PC-3 (cell line): ENCODE data around the gene ABHD1.

Experiments used
- EZH2 ChIP-seq: fragments of 300-600 bp; sonication (generic); IDR thresholded peaks from one replicate; pipeline ENCODE4 v1.6.1; 2017; ENCODE audit warnings: antibody characterized with exemption, mild to moderate bottlenecking, low read length; ENCODE audit not compliant: unreplicated experiment
- EZH2phosphoT487 ChIP-seq: fragments of 300-600 bp; sonication (generic); IDR thresholded peaks from 2 replicates; pipeline ENCODE4 v1.6.1; 2018; ENCODE audit warnings: mild to moderate bottlenecking, antibody characterized with exemption, low read length, borderline replicate concordance
- TF ChIP-seq, protein P1 (sequence below): fragments of 300-600 bp; sonication (generic); conservative IDR thresholded peaks from 2 replicates; pipeline ENCODE4 v1.5.1; 2017; ENCODE audit warnings: antibody characterized with exemption, low read depth, mild to moderate bottlenecking, low read length

DNA sequence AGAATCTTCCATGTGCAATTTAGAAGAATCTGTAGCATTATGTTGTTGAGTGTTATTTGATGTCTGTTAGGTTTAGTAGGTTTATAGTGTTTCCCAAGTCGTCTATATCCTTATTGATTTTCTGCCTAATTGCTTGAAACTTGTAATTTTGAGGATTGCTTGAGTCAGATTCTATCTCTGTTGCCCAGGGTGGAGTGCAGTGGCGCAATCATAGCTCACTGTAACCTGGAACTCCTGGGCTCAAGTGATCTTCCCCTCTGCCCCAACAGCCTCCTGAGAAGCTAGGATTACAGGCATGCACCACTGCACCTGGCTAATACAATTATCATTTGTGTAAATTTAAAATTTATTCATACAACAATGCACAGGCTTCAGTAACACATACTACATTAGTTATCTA is 22.1 kb downstream of the ABHD1 start:
- TF ChIP-seq, protein P1, sequence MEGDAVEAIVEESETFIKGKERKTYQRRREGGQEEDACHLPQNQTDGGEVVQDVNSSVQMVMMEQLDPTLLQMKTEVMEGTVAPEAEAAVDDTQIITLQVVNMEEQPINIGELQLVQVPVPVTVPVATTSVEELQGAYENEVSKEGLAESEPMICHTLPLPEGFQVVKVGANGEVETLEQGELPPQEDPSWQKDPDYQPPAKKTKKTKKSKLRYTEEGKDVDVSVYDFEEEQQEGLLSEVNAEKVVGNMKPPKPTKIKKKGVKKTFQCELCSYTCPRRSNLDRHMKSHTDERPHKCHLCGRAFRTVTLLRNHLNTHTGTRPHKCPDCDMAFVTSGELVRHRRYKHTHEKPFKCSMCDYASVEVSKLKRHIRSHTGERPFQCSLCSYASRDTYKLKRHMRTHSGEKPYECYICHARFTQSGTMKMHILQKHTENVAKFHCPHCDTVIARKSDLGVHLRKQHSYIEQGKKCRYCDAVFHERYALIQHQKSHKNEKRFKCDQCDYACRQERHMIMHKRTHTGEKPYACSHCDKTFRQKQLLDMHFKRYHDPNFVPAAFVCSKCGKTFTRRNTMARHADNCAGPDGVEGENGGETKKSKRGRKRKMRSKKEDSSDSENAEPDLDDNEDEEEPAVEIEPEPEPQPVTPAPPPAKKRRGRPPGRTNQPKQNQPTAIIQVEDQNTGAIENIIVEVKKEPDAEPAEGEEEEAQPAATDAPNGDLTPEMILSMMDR: no peak
- TF ChIP-seq EZH2phosphoT487 (no peak), EZH2 (no peak)
